Measurements from ENCODE around the gene SHFL. TPM values are rescaled to one million over a fixed set of nuclear protein-coding genes. Genes with fewer than 3 reads are reported as not detected.

Gene SHFL
- polyA plus RNA-seq, 1 experiment = 42.2 TPM

DNA sequence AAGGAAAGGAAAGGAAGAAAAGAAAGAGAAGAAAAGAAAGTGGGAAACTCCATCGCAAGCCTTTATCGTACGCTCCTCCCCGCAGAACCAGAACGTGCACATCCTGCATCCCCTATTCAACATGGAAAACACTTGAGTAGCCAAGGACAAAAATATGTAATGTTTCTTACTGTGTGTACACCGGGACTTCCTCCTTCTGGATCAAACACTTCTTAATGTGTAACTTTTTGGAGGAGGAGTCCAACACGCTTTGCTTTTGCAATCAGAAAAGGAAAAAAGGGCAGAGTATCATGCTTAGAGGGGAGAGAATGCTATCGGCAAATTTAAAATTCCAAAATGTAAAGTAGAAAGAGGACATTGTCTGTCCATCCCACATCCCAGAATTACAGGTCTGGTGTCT is 7.8 kb upstream of the SHFL start:
- POLR2A ChIA-PET = no interaction called here
- H3K36me3 ChIP-seq (ENCODE audit: control insufficient read depth, insufficient read depth, low read length) = no peaks in the 10 kb centered on the region
- H3K4me3 ChIP-seq (ENCODE audit: low read depth, low read length) = no peak overlapping the region
- CTCF ChIA-PET = interaction anchor here (1.0 to 1.2 kb wide), 2 partner anchors 9 to 51 kb away, joined by 3 to 4 read pairs; no protein-coding TSS in a partner anchor
- H3K27me3 ChIP-seq (ENCODE audit: control insufficient read depth, insufficient read depth, low read length) = no peaks in the 10 kb centered on the region; the same call in 1 of the 2 replicates
- no peak for DNase-seq (ENCODE audit: low read depth)
- TF ChIP-seq, protein P1, sequence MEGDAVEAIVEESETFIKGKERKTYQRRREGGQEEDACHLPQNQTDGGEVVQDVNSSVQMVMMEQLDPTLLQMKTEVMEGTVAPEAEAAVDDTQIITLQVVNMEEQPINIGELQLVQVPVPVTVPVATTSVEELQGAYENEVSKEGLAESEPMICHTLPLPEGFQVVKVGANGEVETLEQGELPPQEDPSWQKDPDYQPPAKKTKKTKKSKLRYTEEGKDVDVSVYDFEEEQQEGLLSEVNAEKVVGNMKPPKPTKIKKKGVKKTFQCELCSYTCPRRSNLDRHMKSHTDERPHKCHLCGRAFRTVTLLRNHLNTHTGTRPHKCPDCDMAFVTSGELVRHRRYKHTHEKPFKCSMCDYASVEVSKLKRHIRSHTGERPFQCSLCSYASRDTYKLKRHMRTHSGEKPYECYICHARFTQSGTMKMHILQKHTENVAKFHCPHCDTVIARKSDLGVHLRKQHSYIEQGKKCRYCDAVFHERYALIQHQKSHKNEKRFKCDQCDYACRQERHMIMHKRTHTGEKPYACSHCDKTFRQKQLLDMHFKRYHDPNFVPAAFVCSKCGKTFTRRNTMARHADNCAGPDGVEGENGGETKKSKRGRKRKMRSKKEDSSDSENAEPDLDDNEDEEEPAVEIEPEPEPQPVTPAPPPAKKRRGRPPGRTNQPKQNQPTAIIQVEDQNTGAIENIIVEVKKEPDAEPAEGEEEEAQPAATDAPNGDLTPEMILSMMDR (IDR thresholded peaks at IDR 0.05; ENCODE audit: insufficient read depth, low read depth, low read length) = no peak

DNA sequence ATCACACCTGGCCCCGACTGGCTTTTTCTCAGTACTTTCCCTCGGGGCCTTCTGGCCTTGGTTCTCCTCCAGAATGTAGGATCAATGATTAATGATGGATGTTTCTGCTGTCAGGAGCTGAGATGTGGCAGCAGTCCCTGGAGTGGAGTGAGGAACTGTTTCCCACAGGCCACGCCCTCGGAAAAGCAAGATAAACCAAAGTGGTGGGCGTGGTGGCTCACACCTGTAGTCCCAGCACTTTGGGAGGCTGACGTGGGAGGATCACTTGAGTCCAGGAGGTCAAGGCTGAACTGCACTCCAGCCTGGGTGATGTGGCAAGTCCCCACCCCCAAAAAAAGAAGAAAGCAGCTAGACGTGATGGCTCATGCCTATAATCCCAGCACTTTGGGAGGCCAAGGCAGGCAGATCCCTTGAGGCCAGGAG is 7.1 kb upstream of the SHFL start:
- no peaks in the 10 kb centered on the region; the same call in 1 of the 2 replicates for H3K27me3 ChIP-seq (ENCODE audit: control insufficient read depth, insufficient read depth, low read length)
- no peak for DNase-seq (ENCODE audit: low read depth)
- CTCF ChIA-PET = interaction anchor here (1.3 kb wide), 1 partner anchor 42 kb away, joined by 4 read pairs; no protein-coding TSS in a partner anchor
- TF ChIP-seq, protein P1 (IDR thresholded peaks at IDR 0.05; ENCODE audit: insufficient read depth, low read depth, low read length) = no peak
- H3K4me3 ChIP-seq (ENCODE audit: low read depth, low read length) = no peak overlapping the region
- POLR2A ChIA-PET = no interaction called here
- H3K36me3 ChIP-seq (ENCODE audit: control insufficient read depth, insufficient read depth, low read length) = no peaks in the 10 kb centered on the region

DNA sequence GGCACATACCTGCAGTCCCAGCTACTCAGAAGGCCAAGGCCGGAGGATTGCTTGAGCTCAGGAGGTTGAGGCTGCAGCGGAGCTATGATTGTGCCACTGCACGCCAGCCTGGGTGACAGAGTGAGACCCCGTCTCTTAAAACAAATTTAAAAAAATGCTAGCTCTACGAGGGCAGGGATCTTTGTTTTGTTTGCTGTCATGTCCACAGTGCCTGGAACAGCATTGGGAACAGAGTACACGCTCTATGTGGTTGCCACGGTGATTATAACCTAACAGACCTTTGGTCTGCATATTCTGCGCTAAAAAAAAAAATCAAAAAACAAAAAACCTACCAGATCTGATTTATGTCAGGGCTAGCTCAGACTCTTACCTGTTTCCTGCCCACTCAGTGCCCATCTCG is 2.2 kb upstream of the SHFL start:
- no peaks in the 10 kb centered on the region for H3K36me3 ChIP-seq (ENCODE audit: control insufficient read depth, insufficient read depth, low read length)
- ChIA-PET POLR2A (no interaction called here), CTCF (interaction anchor here (0.6 to 3.1 kb wide), 3 partner anchors 13 to 56 kb away, joined by 3 to 11 read pairs (median 4); no protein-coding TSS in a partner anchor)
- H3K4me3 ChIP-seq (ENCODE audit: low read depth, low read length) = no peak overlapping the region
- TF ChIP-seq, protein P1 (IDR thresholded peaks at IDR 0.05; ENCODE audit: insufficient read depth, low read depth, low read length) = no peak
- no peaks in the 10 kb centered on the region for H3K27me3 ChIP-seq (ENCODE audit: control insufficient read depth, insufficient read depth, low read length)
- no peak for DNase-seq (ENCODE audit: low read depth)

DNA sequence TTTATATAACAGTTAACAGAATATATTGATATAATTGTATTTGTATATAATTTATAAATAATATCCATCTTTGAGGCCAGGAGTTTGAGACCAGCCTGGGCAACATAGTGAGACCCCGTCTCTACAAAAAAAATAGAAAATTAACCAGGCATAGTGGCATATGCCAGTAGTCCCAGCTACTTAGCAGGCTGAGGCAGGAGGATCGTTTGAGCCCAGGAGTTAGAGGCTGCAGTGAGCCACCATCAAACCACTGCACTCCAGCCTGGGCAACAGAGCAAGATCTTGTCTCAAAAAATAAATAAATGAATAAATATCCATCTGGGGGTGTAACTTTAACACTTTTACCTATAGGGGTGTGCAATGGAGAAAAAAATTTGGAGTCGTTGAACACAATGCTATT is 1.3 kb upstream of the SHFL start:
- ChIA-PET CTCF (interaction anchor here (1.0 kb wide), 1 partner anchor 12 kb away, joined by 3 read pairs; no protein-coding TSS in a partner anchor), POLR2A (no interaction called here)
- H3K27me3 ChIP-seq (ENCODE audit: control insufficient read depth, insufficient read depth, low read length) = no peaks in the 10 kb centered on the region

DNA sequence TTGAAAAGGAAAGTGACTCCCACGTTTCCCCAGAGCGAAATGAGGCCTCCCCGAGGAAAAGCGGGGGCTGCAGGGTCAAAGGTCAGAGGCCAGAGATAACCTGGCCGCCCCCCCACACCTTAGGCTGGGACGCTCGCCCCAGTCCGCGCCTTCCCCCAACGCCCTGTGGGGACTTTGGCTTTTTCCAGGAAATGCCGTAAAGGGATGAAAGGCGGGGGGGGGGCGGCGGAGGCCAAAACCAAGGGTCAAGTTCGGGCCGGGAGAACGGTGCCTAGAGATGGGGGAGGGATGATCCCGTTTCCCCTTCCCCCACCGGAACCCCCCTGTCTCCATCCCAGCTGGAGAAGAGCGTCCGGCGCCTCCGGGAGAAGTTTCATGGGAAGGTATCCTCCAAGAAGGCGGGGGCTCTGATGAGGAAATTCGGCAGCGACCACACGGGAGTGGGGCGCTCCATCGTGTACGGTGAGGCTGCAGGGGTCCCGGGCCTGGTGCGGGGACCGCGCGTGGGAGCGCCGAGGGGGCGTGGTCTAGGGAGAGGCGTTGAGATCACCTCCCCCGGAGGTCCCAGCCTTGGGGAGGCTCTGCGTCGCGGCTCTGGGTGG is 575 bp downstream of the SHFL start:
- DNase-seq (ENCODE audit: low read depth) = no peak
- ChIA-PET POLR2A (no interaction called here), CTCF (no interaction called here)

More for the DNA sequence above, 1.3 kb upstream of the SHFL start:
- H3K4me3 ChIP-seq (ENCODE audit: low read depth, low read length) = no peak overlapping the region
- TF ChIP-seq, protein P1 (IDR thresholded peaks at IDR 0.05; ENCODE audit: insufficient read depth, low read depth, low read length) = no peak
- DNase-seq (ENCODE audit: low read depth) = no peak
- peaks cover 7% of the 10 kb centered on the region for H3K36me3 ChIP-seq (ENCODE audit: control insufficient read depth, insufficient read depth, low read length)

More for the DNA sequence above, 575 bp downstream of the SHFL start:
- peak overlapping the region; percentile 99 for H3K4me3 ChIP-seq (ENCODE audit: low read depth, low read length)
- H3K27me3 ChIP-seq (ENCODE audit: control insufficient read depth, insufficient read depth, low read length) = no peaks in the 10 kb centered on the region
- peaks cover 10% of the 10 kb centered on the region for H3K36me3 ChIP-seq (ENCODE audit: control insufficient read depth, insufficient read depth, low read length)
- TF ChIP-seq, protein P1 (IDR thresholded peaks at IDR 0.05; ENCODE audit: insufficient read depth, low read depth, low read length) = no peak
